SU-DHL-6 (cell line): ENCODE results near the gene CUBN.

Experiments
- CTCF ChIP-seq: fragments of 200-600 bp; sonication (generic); IDR thresholded peaks from one replicate; pipeline ENCODE4 v1.5.1; 2017; ENCODE audit warnings: antibody characterized with exemption, mild to moderate bottlenecking, low read length, moderate library complexity; ENCODE audit not compliant: insufficient read depth, poor library complexity, severe bottlenecking
- EZH2phosphoT487 ChIP-seq: fragments of 200-600 bp; sonication (generic), shearing (Covaris generic); conservative IDR thresholded peaks from 2 replicates; pipeline ENCODE4 v1.6.1; 2018; ENCODE audit warnings: mild to moderate bottlenecking, antibody characterized with exemption, low read length, moderate library complexity, mixed read lengths

- TF ChIP-seq CTCF (no peak), EZH2phosphoT487 (no peak)
These were observed 17.0 kb downstream of the CUBN start for GRCh38 chr10:17112566-17112965.
